K562 (cell line): ENCODE data around the gene PPP1R14C. TPM values are rescaled to one million over a fixed set of nuclear protein-coding genes. Genes with fewer than 3 reads are reported as not detected.

Experiments
- BRCA1 ChIP-seq, 2 experiments: fragments of 450-650 bp in 1 of 2; sonication (generic) in 1 of 2; formaldehyde crosslinking in 1 of 2; IDR thresholded peaks; 2 replicates each; pipeline versions ENCODE4 v1.5.0 to v1.6.1; 2017 to 2020; ENCODE audit warnings: mild to moderate bottlenecking in 1 of 2, missing genetic modification reagents in 1 of 2
- EHMT2 ChIP-seq: fragments of 450-650 bp; IDR thresholded peaks from 2 replicates; pipeline ENCODE4 v1.6.1; 2018; ENCODE audit warnings: antibody characterized with exemption
- FOXP1 ChIP-seq: sonication (generic); formaldehyde crosslinking; IDR thresholded peaks from 2 replicates; pipeline ENCODE4 v1.8.0; 2022; ENCODE audit warnings: mild to moderate bottlenecking, missing genetic modification reagents
- IRF9 ChIP-seq: fragments of 450-650 bp; IDR thresholded peaks from 2 replicates; pipeline ENCODE4 v1.6.1; 2016; ENCODE audit warnings: missing biosample characterization, missing genetic modification characterization
- NCOR1 ChIP-seq: fragments of 450-650 bp; IDR thresholded peaks from 2 replicates; pipeline ENCODE4 v1.6.1; 2016; ENCODE audit warnings: mild to moderate bottlenecking, moderate library complexity
- NELFE ChIP-seq: IDR thresholded peaks from 2 replicates; pipeline ENCODE4 v1.6.1; 2011; ENCODE audit warnings: mild to moderate bottlenecking; ENCODE audit not compliant: insufficient read depth, insufficient read length
- NFIC ChIP-seq: fragments of 450-650 bp; IDR thresholded peaks from 2 replicates; pipeline ENCODE4 v1.6.1; 2017; ENCODE audit warnings: mild to moderate bottlenecking, inconsistent platforms
- PRPF4 ChIP-seq: fragments of 200-400 bp; formaldehyde crosslinking; IDR thresholded peaks from one replicate; pipeline ENCODE4 v1.6.1; 2017; ENCODE audit warnings: low read length, low read depth, mild to moderate bottlenecking; ENCODE audit not compliant: insufficient read depth, poor library complexity, severe bottlenecking
- PURB ChIP-seq: sonication (generic); formaldehyde crosslinking; IDR thresholded peaks from 2 replicates; pipeline ENCODE4 v1.9.0; 2021; ENCODE audit warnings: low read depth, mild to moderate bottlenecking, missing genetic modification reagents
- RCOR1 ChIP-seq, 2 experiments: IDR thresholded peaks; 2 replicates each; pipeline ENCODE4 v1.6.1; 2012; ENCODE audit warnings: low read depth in 2 of 2, low read length in 2 of 2, borderline replicate concordance in 1 of 2, improper control_type of control experiment in 1 of 2
- SETDB1 ChIP-seq: IDR thresholded peaks from one replicate; pipeline ENCODE4 v1.6.1; 2012; ENCODE audit warnings: low read length, control low read depth, inconsistent platforms
- ZFP1 ChIP-seq: fragments of 450-650 bp; formaldehyde crosslinking; IDR thresholded peaks from 2 replicates; pipeline ENCODE4 v1.4.0; 2020; ENCODE audit warnings: mild to moderate bottlenecking, mixed read lengths
- ZNF239 ChIP-seq: fragments of 250-450 bp; sonication (Bioruptor Pico); IDR thresholded peaks from 2 replicates; pipeline ENCODE4 v1.4.0; 2020; ENCODE audit warnings: mild to moderate bottlenecking
- ZNF431 ChIP-seq: sonication (generic); formaldehyde crosslinking; IDR thresholded peaks from 2 replicates; pipeline ENCODE4 v1.8.0; 2022; ENCODE audit warnings: mild to moderate bottlenecking, missing genetic modification reagents
- ZNF57 ChIP-seq: fragments of 450-650 bp; formaldehyde crosslinking; IDR thresholded peaks from 2 replicates; pipeline ENCODE4 v1.4.0; 2020; ENCODE audit warnings: mild to moderate bottlenecking, moderate library complexity
- polyA plus RNA-seq, 8 experiments: library from polyadenylated mRNA; depleted of rRNA in 4 of 8; stranded (reverse) in 5 of 8; unstranded in 3 of 8; fragments of >200 nt; fragmentation: Nextera tagmentation in 2 of 8; fragmentation: Illumina TruSeq in 1 of 8; extraction: Ambion mirVana in 2 of 8; extraction: Trizol in 1 of 8; gene quantifications; 2 replicates each; pipeline versions ENCODE4 v1.2.1 to v1.2.3, GENCODE V29; 2011 to 2014; ENCODE audit warnings: inconsistent platforms in 1 of 8, missing spikeins in 1 of 8
- total RNA-seq, 7 experiments: library from RNA; depleted of rRNA in 6 of 7; stranded (reverse); fragments of >200 nt in 6 of 7; fragmentation: Illumina TruSeq in 2 of 7; extraction: Trizol in 2 of 7; gene quantifications; 2 replicates each; pipeline versions ENCODE4 v1.2.1 to v1.2.3, GENCODE V29; 2011 to 2021; ENCODE audit warnings: low replicate concordance in 1 of 7
- TF ChIP-seq, protein P1 (sequence below): fragments of 450-650 bp; IDR thresholded peaks from 2 replicates; pipeline ENCODE4 v1.6.1; 2014; ENCODE audit warnings: low read depth, mild to moderate bottlenecking, moderate library complexity, borderline replicate concordance
- TF ChIP-seq, protein P2 (sequence below): fragments of 250-450 bp; sonication (Bioruptor Pico); IDR thresholded peaks from 2 replicates; pipeline ENCODE4 v1.8.0; 2021; ENCODE audit warnings: moderate library complexity, mild to moderate bottlenecking, inconsistent platforms
- TF ChIP-seq, protein P3 (sequence below): IDR thresholded peaks from 2 replicates; pipeline ENCODE4 v1.6.1; 2016; ENCODE audit warnings: missing genetic modification characterization, missing compliant biosample characterization
- TF ChIP-seq, protein P4 (sequence below): fragments of 450-650 bp; formaldehyde crosslinking; IDR thresholded peaks from 2 replicates; pipeline ENCODE4 v1.4.0; 2020; ENCODE audit warnings: mild to moderate bottlenecking, moderate library complexity
- TF ChIP-seq, protein P5 (sequence below): fragments of 200-800 bp; sonication (Bioruptor generic); IDR thresholded peaks from 2 replicates; pipeline ENCODE4 v1.6.1; 2017; ENCODE audit warnings: missing genetic modification characterization, missing compliant biosample characterization

PPP1R14C gene
- total and polyA plus RNA-seq, 9 of the 15 experiments (the other 6 are each of a cell fraction or from before 2014, with no cell fraction given): 4.5 to 16.6 (median 11.9) TPM

GRCh38 chr6:150267686-150268561 lies 125.1 kb downstream of the PPP1R14C start (continued):
- no peak for TF ChIP-seq NELFE
- TF ChIP-seq, protein P1, sequence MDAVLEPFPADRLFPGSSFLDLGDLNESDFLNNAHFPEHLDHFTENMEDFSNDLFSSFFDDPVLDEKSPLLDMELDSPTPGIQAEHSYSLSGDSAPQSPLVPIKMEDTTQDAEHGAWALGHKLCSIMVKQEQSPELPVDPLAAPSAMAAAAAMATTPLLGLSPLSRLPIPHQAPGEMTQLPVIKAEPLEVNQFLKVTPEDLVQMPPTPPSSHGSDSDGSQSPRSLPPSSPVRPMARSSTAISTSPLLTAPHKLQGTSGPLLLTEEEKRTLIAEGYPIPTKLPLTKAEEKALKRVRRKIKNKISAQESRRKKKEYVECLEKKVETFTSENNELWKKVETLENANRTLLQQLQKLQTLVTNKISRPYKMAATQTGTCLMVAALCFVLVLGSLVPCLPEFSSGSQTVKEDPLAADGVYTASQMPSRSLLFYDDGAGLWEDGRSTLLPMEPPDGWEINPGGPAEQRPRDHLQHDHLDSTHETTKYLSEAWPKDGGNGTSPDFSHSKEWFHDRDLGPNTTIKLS: no peak
- TF ChIP-seq, protein P2, sequence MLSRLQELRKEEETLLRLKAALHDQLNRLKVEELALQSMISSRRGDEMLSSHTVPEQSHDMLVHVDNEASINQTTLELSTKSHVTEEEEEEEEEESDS (CRISPR knock-in tag): no peak
- TF ChIP-seq, protein P3, sequence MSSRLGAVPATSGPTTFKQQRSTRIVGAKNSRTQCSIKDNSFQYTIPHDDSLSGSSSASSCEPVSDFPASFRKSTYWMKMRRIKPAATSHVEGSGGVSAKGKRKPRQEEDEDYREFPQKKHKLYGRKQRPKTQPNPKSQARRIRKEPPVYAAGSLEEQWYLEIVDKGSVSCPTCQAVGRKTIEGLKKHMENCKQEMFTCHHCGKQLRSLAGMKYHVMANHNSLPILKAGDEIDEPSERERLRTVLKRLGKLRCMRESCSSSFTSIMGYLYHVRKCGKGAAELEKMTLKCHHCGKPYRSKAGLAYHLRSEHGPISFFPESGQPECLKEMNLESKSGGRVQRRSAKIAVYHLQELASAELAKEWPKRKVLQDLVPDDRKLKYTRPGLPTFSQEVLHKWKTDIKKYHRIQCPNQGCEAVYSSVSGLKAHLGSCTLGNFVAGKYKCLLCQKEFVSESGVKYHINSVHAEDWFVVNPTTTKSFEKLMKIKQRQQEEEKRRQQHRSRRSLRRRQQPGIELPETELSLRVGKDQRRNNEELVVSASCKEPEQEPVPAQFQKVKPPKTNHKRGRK (tag): no peak
- TF ChIP-seq, protein P4, sequence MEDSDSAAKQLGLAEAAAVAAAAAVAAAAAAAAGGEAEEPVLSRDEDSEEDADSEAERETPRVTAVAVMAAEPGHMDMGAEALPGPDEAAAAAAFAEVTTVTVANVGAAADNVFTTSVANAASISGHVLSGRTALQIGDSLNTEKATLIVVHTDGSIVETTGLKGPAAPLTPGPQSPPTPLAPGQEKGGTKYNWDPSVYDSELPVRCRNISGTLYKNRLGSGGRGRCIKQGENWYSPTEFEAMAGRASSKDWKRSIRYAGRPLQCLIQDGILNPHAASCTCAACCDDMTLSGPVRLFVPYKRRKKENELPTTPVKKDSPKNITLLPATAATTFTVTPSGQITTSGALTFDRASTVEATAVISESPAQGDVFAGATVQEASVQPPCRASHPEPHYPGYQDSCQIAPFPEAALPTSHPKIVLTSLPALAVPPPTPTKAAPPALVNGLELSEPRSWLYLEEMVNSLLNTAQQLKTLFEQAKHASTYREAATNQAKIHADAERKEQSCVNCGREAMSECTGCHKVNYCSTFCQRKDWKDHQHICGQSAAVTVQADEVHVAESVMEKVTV (CRISPR knock-in tag): peak; percentile 42
- peak; percentile 28; the same call in 1 of the 2 replicates for TF ChIP-seq IRF9 (tag)
- TF ChIP-seq PRPF4: no peak
- TF ChIP-seq ZNF239 (CRISPR knock-in tag): no peak; the same call in 1 of the 2 replicates
- peak; percentile 55 for TF ChIP-seq NCOR1
- peak; percentile 25; the same call in 1 of the 2 replicates for TF ChIP-seq NFIC
- TF ChIP-seq BRCA1 (IDR thresholded peaks at IDR 0.05): no peak
- no peak for TF ChIP-seq BRCA1 (CRISPR knock-in tag; IDR thresholded peaks at IDR 0.05)
- TF ChIP-seq FOXP1 (CRISPR knock-in tag): no peak
- TF ChIP-seq ZFP1 (CRISPR knock-in tag): no peak
- TF ChIP-seq ZNF57: no peak
- TF ChIP-seq, protein P5, sequence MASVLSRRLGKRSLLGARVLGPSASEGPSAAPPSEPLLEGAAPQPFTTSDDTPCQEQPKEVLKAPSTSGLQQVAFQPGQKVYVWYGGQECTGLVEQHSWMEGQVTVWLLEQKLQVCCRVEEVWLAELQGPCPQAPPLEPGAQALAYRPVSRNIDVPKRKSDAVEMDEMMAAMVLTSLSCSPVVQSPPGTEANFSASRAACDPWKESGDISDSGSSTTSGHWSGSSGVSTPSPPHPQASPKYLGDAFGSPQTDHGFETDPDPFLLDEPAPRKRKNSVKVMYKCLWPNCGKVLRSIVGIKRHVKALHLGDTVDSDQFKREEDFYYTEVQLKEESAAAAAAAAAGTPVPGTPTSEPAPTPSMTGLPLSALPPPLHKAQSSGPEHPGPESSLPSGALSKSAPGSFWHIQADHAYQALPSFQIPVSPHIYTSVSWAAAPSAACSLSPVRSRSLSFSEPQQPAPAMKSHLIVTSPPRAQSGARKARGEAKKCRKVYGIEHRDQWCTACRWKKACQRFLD: peak; percentile 74
- no peak for TF ChIP-seq SETDB1
- TF ChIP-seq PURB (CRISPR knock-in tag): no peak
- peak; percentile 52; the same call in 1 of the 2 replicates for TF ChIP-seq EHMT2
- TF ChIP-seq ZNF431 (CRISPR knock-in tag): no peak
- TF ChIP-seq RCOR1 (IDR thresholded peaks at IDR 0.05; ENCODE audit: borderline replicate concordance in 1 of 2, low read depth in 2 of 2, low read length in 2 of 2): peak in 1 of 2 experiments; percentile 81; a peak in 1 of 4 replicates
